ENCODE data around the gene KIAA0513.

DNA sequence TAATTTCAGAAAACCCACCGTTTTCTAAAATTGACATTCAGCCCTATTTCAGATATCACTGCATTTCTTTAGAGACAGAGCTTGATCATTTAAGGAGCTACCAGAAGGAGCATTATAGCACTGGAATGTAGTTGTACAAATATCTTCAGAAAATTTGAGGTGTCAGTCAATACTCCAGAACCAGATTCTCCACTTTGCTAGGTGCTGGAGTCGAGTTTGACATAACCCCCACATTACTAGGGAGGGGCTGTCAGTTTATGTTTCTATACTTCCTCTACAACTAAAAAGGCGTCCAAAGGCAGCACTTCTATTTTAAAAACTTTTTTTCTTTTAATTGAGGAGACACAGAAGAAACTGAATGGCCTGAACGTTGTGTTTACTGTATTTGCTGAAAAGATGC, 892 bp upstream of the KIAA0513 start:
- no peak for TF ChIP-seq PHF20 (CRISPR knock-in tag; IDR thresholded peaks at IDR 0.05)
- TF ChIP-seq, protein P1, sequence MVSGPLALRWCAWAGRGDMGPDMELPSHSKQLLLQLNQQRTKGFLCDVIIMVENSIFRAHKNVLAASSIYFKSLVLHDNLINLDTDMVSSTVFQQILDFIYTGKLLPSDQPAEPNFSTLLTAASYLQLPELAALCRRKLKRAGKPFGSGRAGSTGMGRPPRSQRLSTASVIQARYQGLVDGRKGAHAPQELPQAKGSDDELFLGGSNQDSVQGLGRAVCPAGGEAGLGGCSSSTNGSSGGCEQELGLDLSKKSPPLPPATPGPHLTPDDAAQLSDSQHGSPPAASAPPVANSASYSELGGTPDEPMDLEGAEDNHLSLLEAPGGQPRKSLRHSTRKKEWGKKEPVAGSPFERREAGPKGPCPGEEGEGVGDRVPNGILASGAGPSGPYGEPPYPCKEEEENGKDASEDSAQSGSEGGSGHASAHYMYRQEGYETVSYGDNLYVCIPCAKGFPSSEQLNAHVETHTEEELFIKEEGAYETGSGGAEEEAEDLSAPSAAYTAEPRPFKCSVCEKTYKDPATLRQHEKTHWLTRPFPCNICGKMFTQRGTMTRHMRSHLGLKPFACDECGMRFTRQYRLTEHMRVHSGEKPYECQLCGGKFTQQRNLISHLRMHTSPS (CRISPR knock-in tag; IDR thresholded peaks at IDR 0.05; ENCODE audit: low read depth): no peak
- no peak for TF ChIP-seq ETV6 (CRISPR knock-in tag; conservative IDR thresholded peaks at IDR 0.05)
- TF ChIP-seq, protein P2, sequence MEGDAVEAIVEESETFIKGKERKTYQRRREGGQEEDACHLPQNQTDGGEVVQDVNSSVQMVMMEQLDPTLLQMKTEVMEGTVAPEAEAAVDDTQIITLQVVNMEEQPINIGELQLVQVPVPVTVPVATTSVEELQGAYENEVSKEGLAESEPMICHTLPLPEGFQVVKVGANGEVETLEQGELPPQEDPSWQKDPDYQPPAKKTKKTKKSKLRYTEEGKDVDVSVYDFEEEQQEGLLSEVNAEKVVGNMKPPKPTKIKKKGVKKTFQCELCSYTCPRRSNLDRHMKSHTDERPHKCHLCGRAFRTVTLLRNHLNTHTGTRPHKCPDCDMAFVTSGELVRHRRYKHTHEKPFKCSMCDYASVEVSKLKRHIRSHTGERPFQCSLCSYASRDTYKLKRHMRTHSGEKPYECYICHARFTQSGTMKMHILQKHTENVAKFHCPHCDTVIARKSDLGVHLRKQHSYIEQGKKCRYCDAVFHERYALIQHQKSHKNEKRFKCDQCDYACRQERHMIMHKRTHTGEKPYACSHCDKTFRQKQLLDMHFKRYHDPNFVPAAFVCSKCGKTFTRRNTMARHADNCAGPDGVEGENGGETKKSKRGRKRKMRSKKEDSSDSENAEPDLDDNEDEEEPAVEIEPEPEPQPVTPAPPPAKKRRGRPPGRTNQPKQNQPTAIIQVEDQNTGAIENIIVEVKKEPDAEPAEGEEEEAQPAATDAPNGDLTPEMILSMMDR (CRISPR knock-in tag; IDR thresholded peaks at IDR 0.05): no peak
- no peak for TF ChIP-seq RFX5 (IDR thresholded peaks at IDR 0.05; ENCODE audit: low read depth, low read length)
- TF ChIP-seq FIP1L1 (IDR thresholded peaks at IDR 0.05; ENCODE audit: borderline replicate concordance, insufficient read depth, low read depth, low read length): no peak
- TF ChIP-seq POLR2A (IDR thresholded peaks at IDR 0.05; ENCODE audit: insufficient read depth in 1 of 2, low read depth in 2 of 2, low read length in 2 of 2): no peak
- TF ChIP-seq POLR2AphosphoS5 (IDR thresholded peaks at IDR 0.05; ENCODE audit: low read depth, low read length): no peak
- TF ChIP-seq NFE2 (CRISPR knock-in tag; IDR thresholded peaks at IDR 0.05): no peak
- no peak for TF ChIP-seq MBD4 (IDR thresholded peaks at IDR 0.05; ENCODE audit: borderline replicate concordance, low read length)
- TF ChIP-seq, protein P3, sequence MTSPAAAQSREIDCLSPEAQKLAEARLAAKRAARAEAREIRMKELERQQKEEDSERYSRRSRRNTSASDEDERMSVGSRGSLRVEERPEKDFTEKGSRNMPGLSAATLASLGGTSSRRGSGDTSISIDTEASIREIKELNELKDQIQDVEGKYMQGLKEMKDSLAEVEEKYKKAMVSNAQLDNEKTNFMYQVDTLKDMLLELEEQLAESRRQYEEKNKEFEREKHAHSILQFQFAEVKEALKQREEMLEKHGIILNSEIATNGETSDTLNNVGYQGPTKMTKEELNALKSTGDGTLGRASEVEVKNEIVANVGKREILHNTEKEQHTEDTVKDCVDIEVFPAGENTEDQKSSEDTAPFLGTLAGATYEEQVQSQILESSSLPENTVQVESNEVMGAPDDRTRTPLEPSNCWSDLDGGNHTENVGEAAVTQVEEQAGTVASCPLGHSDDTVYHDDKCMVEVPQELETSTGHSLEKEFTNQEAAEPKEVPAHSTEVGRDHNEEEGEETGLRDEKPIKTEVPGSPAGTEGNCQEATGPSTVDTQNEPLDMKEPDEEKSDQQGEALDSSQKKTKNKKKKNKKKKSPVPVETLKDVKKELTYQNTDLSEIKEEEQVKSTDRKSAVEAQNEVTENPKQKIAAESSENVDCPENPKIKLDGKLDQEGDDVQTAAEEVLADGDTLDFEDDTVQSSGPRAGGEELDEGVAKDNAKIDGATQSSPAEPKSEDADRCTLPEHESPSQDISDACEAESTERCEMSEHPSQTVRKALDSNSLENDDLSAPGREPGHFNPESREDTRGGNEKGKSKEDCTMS (CRISPR knock-in tag; conservative IDR thresholded peaks at IDR 0.05): no peak
- TF ChIP-seq, protein P4, sequence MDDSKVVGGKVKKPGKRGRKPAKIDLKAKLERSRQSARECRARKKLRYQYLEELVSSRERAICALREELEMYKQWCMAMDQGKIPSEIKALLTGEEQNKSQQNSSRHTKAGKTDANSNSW (CRISPR knock-in tag; IDR thresholded peaks at IDR 0.05; ENCODE audit: borderline replicate concordance): no peak

Measured in HepG2 (cell line).